Ovary (tissue), 3 donors: Measurements from ENCODE around the gene MCOLN2.

Experiments
- CTCF ChIP-seq, 3 donors: fragments of 450-650 bp in 2 of 3; fragments of 200-600 bp in 1 of 3; IDR thresholded peaks; one replicate each; pipeline versions ENCODE4 v1.5.1 to v1.8.0; 2016 to 2022; ENCODE audit warnings: antibody characterized with exemption in 3 of 3, mild to moderate bottlenecking in 1 of 3
- EP300 ChIP-seq: sonication (generic); formaldehyde crosslinking; IDR thresholded peaks from one replicate; pipeline ENCODE4 v1.6.1; 2017; ENCODE audit warnings: antibody characterized with exemption
- POLR2A ChIP-seq: fragments of 450-650 bp; IDR thresholded peaks from one replicate; pipeline ENCODE4 v1.6.1; 2017; ENCODE audit warnings: antibody characterized with exemption, mild to moderate bottlenecking, moderate library complexity
- donor health status: DM: no; HTN: no; CAD: no.

GRCh38 chr1:84973498-84974334 is 23.2 kb downstream of the MCOLN2 start:
- no peak for TF ChIP-seq CTCF (IDR thresholded peaks at IDR 0.05)
- TF ChIP-seq POLR2A: no peak
- no peak for TF ChIP-seq EP300
